GM12878 (cell line): Measurements from ENCODE around the gene KHDRBS2. TPM values are rescaled to one million over a fixed set of nuclear protein-coding genes. Genes with fewer than 3 reads are reported as not detected.

Experiments
- ATAC-seq: fragments of 200-7000 bp; cut with Tn5 transposase; 3 replicates; pipeline ENCODE4 v1.9.1; 2020; ENCODE audit warnings: mild to moderate bottlenecking, moderate library complexity
- BruUV-seq: library from RNA; stranded (reverse); fragments of 400-500 nt; replicated peaks from 2 replicates; lab custom pipeline; 2021; lab: Mats Ljungman, UMichigan
- CTCF ChIA-PET: fragments of 300-600 bp; sonication (Branson Sonifier 250); formaldehyde crosslinking; extraction: SDS; loops from one replicate; lab custom pipeline; 2021; ENCODE audit warnings: inconsistent platforms; lab: Yijun Ruan, JAX
- POLR2A ChIA-PET: fragments of 350-600 bp; formaldehyde crosslinking; extraction: SDS; loops from one replicate; lab custom pipeline; 2021; ENCODE audit warnings: inconsistent platforms; lab: Charles Lee
- RAD21 ChIA-PET: fragments of 300-600 bp; sonication (Branson Sonifier 250); formaldehyde crosslinking; loops from one replicate; lab custom pipeline; 2023; ENCODE audit warnings: antibody characterized with exemption; ENCODE audit not compliant: unreplicated experiment; lab: Charles Lee
- SMC1A ChIA-PET: fragments of 300-600 bp; sonication (Branson Sonifier 250); formaldehyde crosslinking; loops from one replicate; lab custom pipeline; 2023; ENCODE audit not compliant: unreplicated experiment, uncharacterized antibody; lab: Charles Lee
- DNase-seq: peaks from one replicate; pipeline ENCODE4 v3.0.0-alpha.2; 2011; ENCODE audit warnings: low read depth, low spot score
- FAIRE-seq: peaks from 3 replicates; lab custom pipeline; 2011; peaks lifted over from hg19 to GRCh38; lab: Jason Lieb, UNC
- H2AFZ ChIP-seq: 2 replicates; pipeline ENCODE4 v1.6.0; 2011; ENCODE audit warnings: low read depth, low read length, control low read depth; ENCODE audit not compliant: control insufficient read depth
- H3K27ac ChIP-seq: 2 replicates; pipeline ENCODE4 v1.5.1; 2011; ENCODE audit warnings: control low read depth; ENCODE audit not compliant: control insufficient read depth, insufficient read depth
- H3K27me3 ChIP-seq, 2 experiments: replicated peaks in 1 of 2; 2 replicates each; pipeline versions ENCODE4 v1.6.0 to v1.6.1; 2011; ENCODE audit warnings: low read length in 1 of 2; ENCODE audit not compliant: control insufficient read depth in 2 of 2, insufficient read depth in 2 of 2
- H3K36me3 ChIP-seq, 2 experiments: 2 replicates each; pipeline ENCODE4 v1.5.1; 2011; ENCODE audit warnings: low read length in 1 of 2; ENCODE audit not compliant: control insufficient read depth in 2 of 2, insufficient read depth in 2 of 2
- H3K4me1 ChIP-seq: 2 replicates; pipeline ENCODE4 v1.6.1; 2011; ENCODE audit warnings: mild to moderate bottlenecking, low read length, moderate library complexity, mixed read lengths; ENCODE audit not compliant: control insufficient read depth, insufficient read depth
- H3K4me2 ChIP-seq: 2 replicates; pipeline ENCODE4 v1.6.0; 2011; ENCODE audit warnings: control low read depth; ENCODE audit not compliant: control insufficient read depth, insufficient read depth
- H3K4me3 ChIP-seq: fragments of 200-600 bp; sonication (generic); 2 replicates; pipeline ENCODE4 v1.5.1; 2016
- H3K79me2 ChIP-seq: 2 replicates; pipeline ENCODE4 v1.6.0; 2011; ENCODE audit warnings: low read length; ENCODE audit not compliant: control insufficient read depth, insufficient read depth
- H3K9ac ChIP-seq: 2 replicates; pipeline ENCODE4 v1.8.0; 2011; ENCODE audit warnings: low read length, control low read depth, mixed read lengths; ENCODE audit not compliant: control insufficient read depth, insufficient read depth
- H3K9me3 ChIP-seq: replicated peaks from 3 replicates; pipeline ENCODE4 v1.5.1; 2011; ENCODE audit warnings: mild to moderate bottlenecking, low read length; ENCODE audit not compliant: control insufficient read depth, insufficient read depth
- H4K20me1 ChIP-seq: 2 replicates; pipeline ENCODE4 v1.6.0; 2011; ENCODE audit not compliant: control insufficient read depth, insufficient read depth
- ETV6 ChIP-seq, 2 experiments: fragments of 450-650 bp in 1 of 2; IDR thresholded peaks in 1 of 2; conservative IDR thresholded peaks in 1 of 2; 2 replicates each; pipeline ENCODE4 v1.6.1; 2014; ENCODE audit warnings: antibody characterized with exemption in 1 of 2, borderline replicate concordance in 1 of 2, low read depth in 1 of 2, mild to moderate bottlenecking in 1 of 2, moderate library complexity in 1 of 2
- NFYB ChIP-seq: IDR thresholded peaks from 2 replicates; pipeline ENCODE4 v1.6.1; 2011; ENCODE audit warnings: low read depth, mild to moderate bottlenecking, low read length, improper control_type of control experiment, moderate library complexity; ENCODE audit not compliant: insufficient read depth
- NR2C1 ChIP-seq: fragments of 450-650 bp; IDR thresholded peaks from 2 replicates; pipeline ENCODE4 v1.6.1; 2017; ENCODE audit warnings: antibody characterized with exemption, mild to moderate bottlenecking, moderate library complexity
- PML ChIP-seq: IDR thresholded peaks from 2 replicates; pipeline ENCODE4 v1.6.1; 2012; ENCODE audit warnings: low read length, inconsistent platforms
- RCOR1 ChIP-seq: conservative IDR thresholded peaks from 2 replicates; pipeline ENCODE4 v1.6.1; 2012; ENCODE audit warnings: low read depth, low read length, improper control_type of control experiment
- SIX5 ChIP-seq: IDR thresholded peaks from 2 replicates; pipeline ENCODE4 v1.6.1; 2011; ENCODE audit warnings: mild to moderate bottlenecking, low read depth, low read length, moderate library complexity; ENCODE audit not compliant: severe bottlenecking
- STAT3 ChIP-seq: IDR thresholded peaks from 2 replicates; pipeline ENCODE4 v1.6.1; 2011; ENCODE audit warnings: low read depth, low read length, improper control_type of control experiment
- TBL1XR1 ChIP-seq: IDR thresholded peaks from 2 replicates; pipeline ENCODE4 v1.6.1; 2012; ENCODE audit warnings: low read depth, low read length, improper control_type of control experiment
- ZBTB33 ChIP-seq: fragments of 450-650 bp; IDR thresholded peaks from 2 replicates; pipeline ENCODE4 v1.6.1; 2017; ENCODE audit warnings: mild to moderate bottlenecking
- WGBS: methylation state at CpG from one replicate; pipeline ENCODE4 v1.1.6; 2016; ENCODE audit warnings: low lambda C conversion rate; ENCODE audit not compliant: insufficient replicate concordance, insufficient coverage; ENCODE audit errors: missing lambda C conversion rate; 5-methylcytosine and 5-hydroxymethylcytosine counted together
- in situ Hi-C: fragments of 300-500 bp; cut with MboI; formaldehyde crosslinking; loops from 9 replicates; pipeline ENCODE4 v1.14.3; 2018; ENCODE audit warnings: mixed read lengths
- intact Hi-C: fragments of 100-400 bp; cut with micrococcal nuclease; formaldehyde crosslinking; loops from one replicate; pipeline ENCODE4 v1.14.2; 2022; ENCODE audit not compliant: unreplicated experiment
- polyA plus RNA-seq, 11 experiments: library from polyadenylated mRNA; depleted of rRNA in 4 of 11; unstranded in 6 of 11; stranded (reverse) in 5 of 11; fragments of >200 nt; fragmentation: Nextera tagmentation in 4 of 11; fragmentation: Illumina TruSeq in 1 of 11; extraction: Ambion mirVana in 4 of 11; extraction: Trizol in 1 of 11; gene quantifications; 1 replicate in 1 of 11; 2 replicates in 10 of 11; pipeline versions ENCODE4 v1.2.1 to v1.2.3, GENCODE V29; 2011 to 2016; ENCODE audit warnings: inconsistent platforms in 2 of 11, missing spikeins in 2 of 11, low read depth in 1 of 11
- total RNA-seq, 4 experiments: library from RNA; depleted of rRNA in 3 of 4; stranded (reverse); fragments of >200 nt in 3 of 4; fragmentation: Illumina TruSeq in 1 of 4; extraction: Trizol in 1 of 4; gene quantifications; 2 replicates each; pipeline versions ENCODE4 v1.2.1 to v1.2.3, GENCODE V29; 2013 to 2021
- TF ChIP-seq, protein P1 (sequence below): IDR thresholded peaks from 2 replicates; pipeline ENCODE4 v1.6.1; 2012; ENCODE audit warnings: mild to moderate bottlenecking, low read depth, low read length
- TF ChIP-seq, protein P2 (sequence below): fragments of 450-650 bp; IDR thresholded peaks from 2 replicates; pipeline ENCODE4 v1.6.1; 2018; ENCODE audit warnings: mild to moderate bottlenecking, low read depth, moderate library complexity; ENCODE audit not compliant: partially characterized antibody
- TF ChIP-seq, protein P3 (sequence below): IDR thresholded peaks from 2 replicates; pipeline ENCODE4 v1.6.1; 2012; ENCODE audit warnings: low read depth, low read length, improper control_type of control experiment

Gene KHDRBS2
- total and polyA plus RNA-seq, 10 of the 15 experiments (the other 5 are each of a cell fraction or from before 2014, with no cell fraction given): 0.11 to 0.56 TPM; not detected in 8

DNA sequence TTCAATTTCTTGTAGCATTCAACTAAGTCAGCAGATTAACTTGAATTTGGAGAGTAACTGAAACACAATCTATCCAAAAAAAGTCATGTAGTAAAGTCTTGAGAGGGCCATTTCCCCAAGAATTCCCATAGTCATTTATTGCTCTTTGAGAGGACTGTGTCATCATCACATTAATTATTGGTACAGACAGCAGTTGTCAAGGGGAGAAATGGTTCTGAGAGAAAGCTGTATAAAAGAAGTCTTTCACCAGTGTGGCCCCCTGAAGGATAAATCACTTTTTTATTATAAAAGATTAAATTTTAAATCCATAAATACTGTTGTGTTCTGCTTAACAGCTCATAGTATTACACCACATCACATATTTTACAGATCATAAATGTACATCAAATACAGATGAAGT is 111.5 kb downstream of the KHDRBS2 start (continued):
- TF ChIP-seq, protein P1, sequence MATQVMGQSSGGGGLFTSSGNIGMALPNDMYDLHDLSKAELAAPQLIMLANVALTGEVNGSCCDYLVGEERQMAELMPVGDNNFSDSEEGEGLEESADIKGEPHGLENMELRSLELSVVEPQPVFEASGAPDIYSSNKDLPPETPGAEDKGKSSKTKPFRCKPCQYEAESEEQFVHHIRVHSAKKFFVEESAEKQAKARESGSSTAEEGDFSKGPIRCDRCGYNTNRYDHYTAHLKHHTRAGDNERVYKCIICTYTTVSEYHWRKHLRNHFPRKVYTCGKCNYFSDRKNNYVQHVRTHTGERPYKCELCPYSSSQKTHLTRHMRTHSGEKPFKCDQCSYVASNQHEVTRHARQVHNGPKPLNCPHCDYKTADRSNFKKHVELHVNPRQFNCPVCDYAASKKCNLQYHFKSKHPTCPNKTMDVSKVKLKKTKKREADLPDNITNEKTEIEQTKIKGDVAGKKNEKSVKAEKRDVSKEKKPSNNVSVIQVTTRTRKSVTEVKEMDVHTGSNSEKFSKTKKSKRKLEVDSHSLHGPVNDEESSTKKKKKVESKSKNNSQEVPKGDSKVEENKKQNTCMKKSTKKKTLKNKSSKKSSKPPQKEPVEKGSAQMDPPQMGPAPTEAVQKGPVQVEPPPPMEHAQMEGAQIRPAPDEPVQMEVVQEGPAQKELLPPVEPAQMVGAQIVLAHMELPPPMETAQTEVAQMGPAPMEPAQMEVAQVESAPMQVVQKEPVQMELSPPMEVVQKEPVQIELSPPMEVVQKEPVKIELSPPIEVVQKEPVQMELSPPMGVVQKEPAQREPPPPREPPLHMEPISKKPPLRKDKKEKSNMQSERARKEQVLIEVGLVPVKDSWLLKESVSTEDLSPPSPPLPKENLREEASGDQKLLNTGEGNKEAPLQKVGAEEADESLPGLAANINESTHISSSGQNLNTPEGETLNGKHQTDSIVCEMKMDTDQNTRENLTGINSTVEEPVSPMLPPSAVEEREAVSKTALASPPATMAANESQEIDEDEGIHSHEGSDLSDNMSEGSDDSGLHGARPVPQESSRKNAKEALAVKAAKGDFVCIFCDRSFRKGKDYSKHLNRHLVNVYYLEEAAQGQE: no peak
- no peak for TF ChIP-seq ETV6 (conservative IDR thresholded peaks at IDR 0.05 in 1 of 2, IDR thresholded peaks at IDR 0.05 in 1 of 2; ENCODE audit: borderline replicate concordance in 1 of 2, low read depth in 1 of 2)
- TF ChIP-seq, protein P2, sequence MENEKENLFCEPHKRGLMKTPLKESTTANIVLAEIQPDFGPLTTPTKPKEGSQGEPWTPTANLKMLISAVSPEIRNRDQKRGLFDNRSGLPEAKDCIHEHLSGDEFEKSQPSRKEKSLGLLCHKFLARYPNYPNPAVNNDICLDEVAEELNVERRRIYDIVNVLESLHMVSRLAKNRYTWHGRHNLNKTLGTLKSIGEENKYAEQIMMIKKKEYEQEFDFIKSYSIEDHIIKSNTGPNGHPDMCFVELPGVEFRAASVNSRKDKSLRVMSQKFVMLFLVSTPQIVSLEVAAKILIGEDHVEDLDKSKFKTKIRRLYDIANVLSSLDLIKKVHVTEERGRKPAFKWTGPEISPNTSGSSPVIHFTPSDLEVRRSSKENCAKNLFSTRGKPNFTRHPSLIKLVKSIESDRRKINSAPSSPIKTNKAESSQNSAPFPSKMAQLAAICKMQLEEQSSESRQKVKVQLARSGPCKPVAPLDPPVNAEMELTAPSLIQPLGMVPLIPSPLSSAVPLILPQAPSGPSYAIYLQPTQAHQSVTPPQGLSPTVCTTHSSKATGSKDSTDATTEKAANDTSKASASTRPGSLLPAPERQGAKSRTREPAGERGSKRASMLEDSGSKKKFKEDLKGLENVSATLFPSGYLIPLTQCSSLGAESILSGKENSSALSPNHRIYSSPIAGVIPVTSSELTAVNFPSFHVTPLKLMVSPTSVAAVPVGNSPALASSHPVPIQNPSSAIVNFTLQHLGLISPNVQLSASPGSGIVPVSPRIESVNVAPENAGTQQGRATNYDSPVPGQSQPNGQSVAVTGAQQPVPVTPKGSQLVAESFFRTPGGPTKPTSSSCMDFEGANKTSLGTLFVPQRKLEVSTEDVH: no peak

GRCh38 chr6:62167736-62168135 is 118.3 kb downstream of the KHDRBS2 start:
- no peak overlapping the region for H2AFZ ChIP-seq
- no peaks in the 10 kb centered on the region for H3K9me3 ChIP-seq
- ChIA-PET SMC1A (no interaction called here), POLR2A (no interaction called here), CTCF (no interaction called here), RAD21 (no interaction called here)
- in situ Hi-C loops: no loop called here
- H3K9ac ChIP-seq: no peak overlapping the region
- intact Hi-C loops: no loop called here
- BruUV-seq: no TSS peak
- H3K27ac ChIP-seq: no peak overlapping the region
- no peak overlapping the region for H3K4me3 ChIP-seq
- 23% methylated on average over 4 of the region's 4 CpGs for WGBS
- no peaks in the 10 kb centered on the region for H4K20me1 ChIP-seq
- no peak for DNase-seq
- no peaks in the 10 kb centered on the region for H3K79me2 ChIP-seq
- no peaks in the 10 kb centered on the region for H3K36me3 ChIP-seq
- no peaks in the 10 kb centered on the region for H3K4me1 ChIP-seq
- no peak for ATAC-seq
- H3K4me2 ChIP-seq: no peak overlapping the region
- no peaks in the 10 kb centered on the region for H3K27me3 ChIP-seq
- no peak for FAIRE-seq
- no peak for TF ChIP-seq SIX5
- TF ChIP-seq STAT3: no peak
- no peak for TF ChIP-seq RCOR1
- TF ChIP-seq, protein P3, sequence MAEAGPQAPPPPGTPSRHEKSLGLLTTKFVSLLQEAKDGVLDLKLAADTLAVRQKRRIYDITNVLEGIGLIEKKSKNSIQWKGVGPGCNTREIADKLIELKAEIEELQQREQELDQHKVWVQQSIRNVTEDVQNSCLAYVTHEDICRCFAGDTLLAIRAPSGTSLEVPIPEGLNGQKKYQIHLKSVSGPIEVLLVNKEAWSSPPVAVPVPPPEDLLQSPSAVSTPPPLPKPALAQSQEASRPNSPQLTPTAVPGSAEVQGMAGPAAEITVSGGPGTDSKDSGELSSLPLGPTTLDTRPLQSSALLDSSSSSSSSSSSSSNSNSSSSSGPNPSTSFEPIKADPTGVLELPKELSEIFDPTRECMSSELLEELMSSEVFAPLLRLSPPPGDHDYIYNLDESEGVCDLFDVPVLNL: no peak
- no peak for TF ChIP-seq TBL1XR1
- no peak for TF ChIP-seq ZBTB33
- no peak for TF ChIP-seq NFYB
- no peak for TF ChIP-seq PML
- TF ChIP-seq NR2C1: no peak
